ENCODE data around the gene C11orf21.

The C11orf21 gene

GRCh38 chr11:2307501-2308331 lies 6.0 kb upstream of the C11orf21 start:
- no peak for DNase-seq

GRCh38 chr11:2306877-2307500 lies 5.3 kb upstream of the C11orf21 start:
- DNase-seq = peak; percentile 45

DNA sequence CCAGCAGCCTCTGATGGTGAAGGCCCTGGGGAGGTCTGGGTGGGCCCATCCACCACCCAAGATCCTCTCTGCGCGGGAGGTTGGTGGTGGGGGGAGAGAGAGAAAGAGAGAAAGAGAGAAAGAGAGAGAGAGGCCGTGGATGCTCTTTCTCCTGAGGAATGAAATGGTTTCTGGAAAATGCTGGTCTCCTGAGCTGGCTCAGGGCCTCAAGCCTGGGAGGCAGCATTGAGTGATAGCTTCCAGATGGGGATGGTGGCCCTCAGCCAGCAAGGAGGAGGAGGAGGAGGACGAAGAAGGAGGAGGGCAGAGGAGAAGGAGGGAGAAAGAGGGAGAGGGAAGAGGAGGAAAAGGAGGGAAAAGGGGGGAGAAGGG lies 4.7 kb upstream of the C11orf21 start:
- DNase-seq = peak; percentile 8

DNA sequence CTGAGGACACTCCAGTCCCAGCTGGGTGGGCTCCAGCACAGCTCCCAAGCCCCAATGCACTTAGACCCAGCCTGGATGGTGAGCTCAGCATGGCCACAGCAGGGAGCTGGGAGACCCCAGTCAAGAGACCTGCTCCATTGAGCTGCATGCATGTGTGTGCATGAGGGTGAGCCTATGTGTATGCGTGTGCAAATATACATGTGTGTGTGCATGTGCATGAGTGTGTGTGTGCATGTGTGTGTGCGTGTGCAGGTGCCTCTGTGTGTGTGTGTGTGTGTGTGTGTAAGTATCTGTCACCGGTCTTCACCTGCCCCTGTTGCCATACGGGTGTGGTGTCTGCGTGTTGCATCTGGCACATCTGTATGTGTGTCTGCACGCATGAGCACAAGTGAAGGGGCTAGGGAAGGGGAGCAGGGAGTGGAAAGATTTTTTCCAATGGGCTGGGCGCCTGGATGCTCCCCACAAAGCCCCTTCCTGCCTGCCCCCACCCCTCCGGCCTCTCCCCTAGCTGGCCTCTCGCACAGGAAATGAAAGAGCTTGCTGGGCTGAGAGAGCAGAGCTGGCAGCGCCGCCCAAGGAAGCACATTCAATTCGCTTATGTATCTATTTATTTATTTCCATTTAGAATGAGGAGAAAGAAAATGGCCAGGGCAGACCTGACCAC lies 4.2 kb upstream of the C11orf21 start:
- DNase-seq = peak; percentile 57

DNA sequence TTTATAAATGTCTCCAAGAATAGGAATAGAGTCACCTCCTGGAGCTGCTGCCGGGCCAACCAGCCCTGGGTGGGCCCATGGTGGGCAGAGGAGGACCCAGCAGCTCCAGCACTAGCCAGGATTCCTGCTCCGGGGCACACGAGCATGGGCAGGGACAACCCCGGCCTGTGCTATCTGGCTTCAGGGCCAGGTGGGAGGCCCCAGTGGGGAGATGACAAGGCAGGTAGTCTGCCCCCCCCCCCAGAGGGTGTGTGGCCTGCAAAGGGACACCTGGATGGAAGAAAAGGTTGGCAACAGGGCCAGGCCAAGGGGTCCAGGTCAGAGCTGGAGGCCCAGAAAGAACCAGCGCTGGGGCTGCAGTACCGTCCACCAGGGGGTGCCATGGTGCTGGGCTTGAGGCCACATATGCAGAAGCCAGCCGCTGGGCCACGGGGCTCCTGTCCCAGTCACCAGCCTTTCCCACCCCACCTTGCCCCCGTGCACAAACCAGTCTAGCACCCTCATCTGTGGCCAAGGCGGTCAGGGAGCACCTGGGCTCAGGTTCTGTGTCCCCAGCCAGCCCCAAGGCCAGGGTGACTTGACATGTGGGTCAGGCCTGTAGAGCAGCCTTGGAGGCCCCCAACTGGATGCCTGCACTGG lies 3.5 kb upstream of the C11orf21 start:
- peak; percentile 89 for DNase-seq

DNA sequence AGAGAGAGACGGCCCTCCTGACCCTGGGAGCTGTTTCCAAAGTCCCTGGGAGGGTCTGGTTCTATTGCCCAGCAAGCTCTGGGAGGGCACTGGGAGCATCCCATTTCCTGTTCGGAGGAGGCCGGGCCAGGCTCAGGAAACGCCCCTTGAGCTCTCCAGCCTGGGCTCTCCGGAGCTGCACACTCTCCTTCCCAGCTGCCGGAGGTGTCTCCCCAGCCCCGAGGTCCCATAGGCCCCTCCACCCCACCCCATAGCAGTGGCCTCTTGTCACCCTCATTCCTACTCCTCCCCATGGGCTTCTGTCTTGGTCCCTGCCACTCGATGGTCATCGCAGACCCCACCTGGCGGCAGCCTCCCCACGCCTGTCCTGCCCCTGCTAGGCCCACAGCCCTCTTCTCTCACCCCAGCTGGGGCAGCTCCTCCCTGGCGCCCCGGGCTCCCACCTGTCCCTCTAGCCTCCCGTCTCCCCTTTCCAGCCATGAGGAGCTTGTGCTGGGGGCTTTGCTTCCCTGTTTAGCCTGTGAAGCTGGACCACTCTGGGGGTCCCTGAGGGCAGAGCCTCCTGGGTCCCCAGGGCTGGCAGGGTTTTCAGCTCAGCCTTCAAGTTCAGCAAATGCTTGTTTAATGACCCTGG lies 2.9 kb upstream of the C11orf21 start:
- DNase-seq = peak; percentile 12

GRCh38 chr11:2303627-2304505 lies 2.1 kb upstream of the C11orf21 start:
- peak; percentile 90 for DNase-seq

DNA sequence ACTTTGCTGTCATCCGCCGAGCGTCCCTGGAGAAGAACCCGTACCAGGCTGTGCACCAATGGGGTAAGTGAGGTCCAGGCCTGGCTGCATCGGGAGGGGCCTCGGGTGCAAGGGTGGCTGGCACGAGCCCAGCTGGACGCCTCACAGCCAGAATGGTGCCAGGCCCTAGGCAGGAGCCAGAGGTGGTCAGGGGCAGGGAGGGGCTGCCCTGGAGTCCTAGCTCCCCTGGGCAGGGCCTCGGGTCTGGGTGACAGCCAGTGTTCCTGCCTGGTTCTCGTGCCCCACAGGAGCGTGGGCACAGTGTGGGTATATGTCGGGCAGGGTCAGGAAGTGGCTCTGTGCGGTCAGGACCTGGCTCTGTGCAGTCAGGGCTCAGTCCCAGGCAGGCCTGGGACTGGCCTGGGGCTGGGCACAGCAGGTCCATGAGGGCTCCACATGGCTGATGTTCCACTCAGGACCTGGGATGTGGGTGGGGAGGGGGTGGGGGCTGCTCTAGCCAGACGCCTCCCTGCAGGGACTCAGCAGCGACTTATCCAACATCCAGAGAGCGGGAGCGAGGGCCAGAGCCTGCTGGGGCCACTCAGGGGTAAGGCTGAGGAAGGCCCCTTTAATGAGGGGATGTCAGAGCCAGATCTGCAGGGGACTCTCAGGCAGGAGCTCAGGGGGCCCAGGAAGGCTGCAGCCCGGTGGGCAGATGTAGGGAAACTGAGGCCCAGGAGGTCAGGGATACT lies 1.3 kb upstream of the C11orf21 start:
- DNase-seq = peak; percentile 67

GRCh38 chr11:2302306-2302895 lies 683 bp upstream of the C11orf21 start:
- peak; percentile 80 for DNase-seq

DNA sequence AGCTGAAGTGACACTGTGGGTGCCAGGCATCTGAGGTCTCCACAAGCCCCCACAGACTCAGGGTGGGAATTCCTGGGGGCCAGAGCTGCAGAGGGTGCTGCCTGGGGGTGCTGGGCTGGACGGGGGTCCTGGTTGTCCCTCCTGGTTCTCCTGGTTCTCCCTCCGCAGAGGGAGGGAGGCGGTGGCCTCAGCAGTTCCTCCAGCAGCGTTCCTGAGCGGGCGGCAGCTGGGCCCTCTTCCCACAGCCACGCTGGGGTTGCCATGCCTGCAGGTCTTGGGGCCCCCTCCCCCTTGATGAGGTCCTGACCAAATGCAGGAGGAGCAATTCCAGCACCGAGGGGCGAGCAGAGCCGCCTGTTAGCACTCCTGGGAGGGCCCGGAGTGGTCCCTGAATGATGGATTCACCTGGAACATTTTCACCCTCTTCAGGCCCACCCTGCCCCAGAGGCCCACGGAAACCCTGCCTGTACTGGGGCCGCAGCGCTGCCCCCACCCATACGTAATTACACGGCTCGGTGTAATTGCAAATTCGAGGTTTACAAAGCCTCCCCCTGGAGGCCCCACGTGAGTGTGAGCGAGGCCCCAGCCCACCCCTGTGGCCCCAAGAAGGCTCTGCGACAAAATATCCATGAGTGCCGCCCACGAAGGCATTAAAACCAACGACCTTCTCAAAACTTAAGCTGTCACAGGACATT lies 635 bp downstream of the C11orf21 start:
- peak; percentile 69 for DNase-seq

GRCh38 chr11:2300290-2300935 lies 1.3 kb downstream of the C11orf21 start:
- peak; percentile 79 for DNase-seq

DNA sequence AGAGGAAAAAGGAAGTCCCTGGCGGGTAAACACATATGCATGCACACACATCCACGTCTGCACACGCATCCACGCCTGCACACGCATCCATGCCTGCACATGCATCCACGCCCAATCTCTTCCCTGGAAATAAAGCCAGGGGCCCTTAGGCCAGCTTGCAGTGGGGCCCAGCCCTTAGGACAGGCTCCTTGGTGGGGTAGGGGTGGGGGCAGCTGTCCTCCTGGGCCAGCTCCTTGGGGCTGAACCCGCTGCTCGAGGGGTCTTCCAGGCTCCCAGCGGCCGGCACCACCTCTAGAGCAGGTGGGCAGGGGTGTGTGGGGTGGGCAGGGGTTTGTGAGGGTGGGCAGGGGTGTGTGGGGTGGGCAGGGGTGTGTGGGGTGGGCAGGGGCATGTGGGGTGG lies 1.9 kb downstream of the C11orf21 start:
- peak; percentile 5 for DNase-seq

DNA sequence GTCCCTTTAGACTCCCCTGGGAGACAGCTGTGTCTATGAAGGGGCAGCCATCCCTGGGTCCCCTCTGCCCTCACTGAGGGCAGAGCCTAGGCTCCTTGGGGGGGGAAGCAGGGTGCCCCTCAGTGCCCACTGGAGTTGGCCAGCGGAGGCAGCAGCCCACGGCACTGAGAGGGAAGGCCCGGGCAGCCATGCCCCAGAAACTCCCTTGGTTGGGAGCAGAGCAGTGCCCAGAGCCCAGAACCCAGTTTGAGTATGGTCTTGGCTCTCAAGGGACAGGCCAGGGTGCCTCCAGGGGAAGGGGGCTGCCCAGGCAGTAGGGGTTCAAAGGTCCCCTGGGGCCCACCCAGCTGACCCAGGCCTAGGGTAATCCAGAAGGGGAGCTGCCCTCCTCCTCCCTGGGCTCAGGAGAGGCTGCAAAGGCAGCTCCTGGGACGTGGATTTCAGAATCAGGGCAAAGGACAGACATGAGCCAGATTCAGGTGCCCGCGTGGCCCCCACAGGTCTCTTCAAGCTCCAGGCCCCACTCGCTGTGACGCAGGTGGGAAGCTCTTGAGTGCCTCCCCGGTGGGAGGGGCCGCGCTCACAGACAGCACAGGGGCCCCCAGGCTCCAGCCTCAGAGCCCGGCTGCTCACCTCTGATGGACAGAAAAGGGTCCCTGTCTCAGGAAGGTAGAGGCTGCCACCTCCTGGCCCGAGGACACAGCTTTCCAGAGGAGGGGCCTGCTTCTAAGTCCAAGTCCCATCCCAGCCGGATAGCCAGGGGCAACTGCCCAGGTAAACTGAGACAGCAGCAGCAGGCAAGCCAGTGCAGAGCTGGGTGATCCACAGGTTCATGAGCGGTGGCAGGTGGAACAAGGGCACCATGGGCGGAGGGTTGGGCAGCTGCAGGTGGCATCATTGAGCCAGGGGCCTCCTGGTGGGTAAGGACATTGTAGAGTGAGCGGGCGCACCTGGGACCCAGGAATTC lies 2.6 kb downstream of the C11orf21 start:
- peak; percentile 43 for DNase-seq

- DNase-seq = no peak
Observed at GRCh38 chr11:2298131-2298794, 3.5 kb downstream of the C11orf21 start.

DNA sequence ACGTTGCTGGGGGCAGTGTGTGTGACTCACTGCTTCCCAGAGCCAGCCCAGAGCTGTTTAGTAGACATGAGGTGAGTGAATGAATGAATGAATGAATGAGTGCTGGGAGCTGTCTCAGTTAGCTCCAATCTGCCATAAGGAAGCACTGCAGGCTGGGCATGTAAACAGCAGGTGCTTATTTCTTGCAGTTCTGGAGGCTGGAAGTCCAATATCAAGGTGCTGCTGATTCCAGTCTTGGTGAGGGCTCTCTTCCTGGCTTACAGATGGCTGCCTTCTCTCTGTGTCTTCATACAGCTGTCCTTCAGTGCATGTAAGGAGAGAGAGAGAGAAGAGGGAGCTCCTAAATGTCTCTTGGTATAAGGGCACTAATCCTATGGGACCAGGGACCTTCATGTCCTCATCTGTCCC lies 4.1 kb downstream of the C11orf21 start:
- DNase-seq = no peak

DNA sequence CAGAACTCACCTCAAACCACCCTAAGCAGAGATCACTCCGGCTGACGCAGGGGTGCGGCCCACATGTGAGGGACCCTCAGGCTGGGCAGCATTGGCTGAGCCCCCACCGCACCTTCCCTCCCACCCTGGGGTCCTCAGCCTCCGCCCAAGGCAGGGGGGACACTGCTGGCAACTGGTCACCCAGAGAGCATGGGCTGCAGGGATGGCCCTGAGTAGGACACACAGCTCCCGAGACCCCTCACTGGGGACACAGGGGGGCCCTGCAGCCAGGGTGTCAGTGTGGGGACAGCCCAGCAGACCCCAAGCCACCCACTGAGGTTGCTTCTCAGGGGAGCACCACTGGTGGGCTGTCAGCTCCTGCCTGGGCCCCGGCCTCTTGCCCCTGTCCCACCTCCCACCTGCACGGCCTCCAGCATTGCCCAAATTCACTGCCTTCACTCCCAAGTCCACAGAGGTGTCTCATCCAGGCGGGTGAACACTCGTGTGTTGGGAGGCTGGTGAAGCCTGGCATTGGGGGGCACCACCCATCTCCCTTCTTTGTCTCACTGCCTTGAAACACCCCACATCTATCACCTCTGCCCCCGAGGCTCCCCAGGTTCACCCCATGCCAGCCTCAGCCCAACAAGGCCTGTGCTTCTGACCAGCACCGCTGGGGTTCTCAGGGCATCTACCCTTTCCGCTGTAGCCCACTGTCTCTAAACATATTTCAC lies 4.7 kb downstream of the C11orf21 start:
- DNase-seq = no peak
